Measurements from ENCODE around the gene CBR1. TPM values are rescaled to one million over a fixed set of nuclear protein-coding genes. Genes with fewer than 3 reads are reported as not detected.

The CBR1 gene
- 9.9 TPM for polyA plus RNA-seq (2013, experiment 1 of 2)
- 10.5 TPM for polyA plus RNA-seq (2013, experiment 2 of 2)

DNA sequence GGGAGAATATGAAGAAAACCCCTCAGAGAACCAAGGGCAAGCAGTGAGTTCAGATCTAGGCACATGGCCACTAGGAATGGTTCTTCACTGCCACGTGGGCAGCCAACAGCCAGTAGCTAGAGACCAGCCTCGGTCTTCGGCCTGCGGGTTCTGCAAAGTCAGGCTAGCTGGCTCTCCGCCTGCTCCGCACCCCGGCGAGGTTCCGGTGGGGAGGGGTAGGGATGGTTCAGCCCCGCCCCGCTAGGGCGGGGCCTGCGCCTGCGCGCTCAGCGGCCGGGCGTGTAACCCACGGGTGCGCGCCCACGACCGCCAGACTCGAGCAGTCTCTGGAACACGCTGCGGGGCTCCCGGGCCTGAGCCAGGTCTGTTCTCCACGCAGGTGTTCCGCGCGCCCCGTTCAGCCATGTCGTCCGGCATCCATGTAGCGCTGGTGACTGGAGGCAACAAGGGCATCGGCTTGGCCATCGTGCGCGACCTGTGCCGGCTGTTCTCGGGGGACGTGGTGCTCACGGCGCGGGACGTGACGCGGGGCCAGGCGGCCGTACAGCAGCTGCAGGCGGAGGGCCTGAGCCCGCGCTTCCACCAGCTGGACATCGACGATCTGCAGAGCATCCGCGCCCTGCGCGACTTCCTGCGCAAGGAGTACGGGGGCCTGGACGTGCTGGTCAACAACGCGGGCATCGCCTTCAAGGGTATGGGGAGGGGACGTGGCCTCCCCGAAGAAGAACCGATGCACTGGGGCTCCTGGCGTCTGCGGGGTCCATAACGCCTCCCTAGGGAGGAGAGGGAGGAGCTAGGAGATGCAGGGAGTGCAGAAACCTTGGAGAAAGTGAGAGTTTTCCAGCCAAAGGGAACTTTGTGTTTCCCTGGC is at the start of gene CBR1:
Gene CBR1 (plus strand): TSS at position 312 of the 871 bp plus-strand sequence. CDS start 92 bp downstream, at position 404.
- Histone ChIP-seq H3K18ac (ENCODE audit: low read length) (peak within 1 kb of the TSS; percentile 92), H2AFZ (ENCODE audit: low read length) (peak within 1 kb of the TSS; percentile 85), H2BK5ac (ENCODE audit: low read length) (no peak within 1 kb of the TSS), H3K27ac (replicated peaks; ENCODE audit: low read length) (no peak within 1 kb of the TSS), H3K9ac (ENCODE audit: low read depth, low read length, poor library complexity) (peak within 1 kb of the TSS; percentile 94), H3K4me3 (ENCODE audit: low read length in 2 of 2) (peak within 1 kb of the TSS; percentile 41 to 88), H2BK120ac (ENCODE audit: low read depth, low read length) (peak within 1 kb of the TSS; percentile 64), H3K4me2 (ENCODE audit: insufficient read depth, low read length, poor library complexity, severe bottlenecking) (no peak within 1 kb of the TSS), H2BK15ac (ENCODE audit: low read length) (peak within 1 kb of the TSS; percentile 27), H3K14ac (ENCODE audit: low read length) (peak within 1 kb of the TSS; percentile 49), H2AK5ac (ENCODE audit: low read depth, low read length) (peak within 1 kb of the TSS; percentile 58), H4K8ac (ENCODE audit: low read depth, low read length) (peak within 1 kb of the TSS; percentile 74), H3K36me3 (replicated peaks in 1 of 2; ENCODE audit: control insufficient read depth in 2 of 2, insufficient read depth in 2 of 2, low read length in 2 of 2) (no peaks in the 10 kb centered on the region), H3K4ac (ENCODE audit: low read length) (peak within 1 kb of the TSS; percentile 85), H3K4me1 (ENCODE audit: control insufficient read depth in 2 of 2, insufficient read depth in 1 of 2, low read depth in 1 of 2, low read length in 2 of 2) (no peaks in the 10 kb centered on the region), H3K27me3 (ENCODE audit: control insufficient read depth in 3 of 3, insufficient read depth in 3 of 3, low read depth in 1 of 3, low read length in 3 of 3) (peaks cover 0 to 23% (median 0%) of the 10 kb centered on the region in 3 experiments), H4K91ac (ENCODE audit: low read depth, low read length, poor library complexity) (no peak within 1 kb of the TSS), H3K79me1 (ENCODE audit: low read depth, low read length) (no peaks in the 10 kb centered on the region), H2BK12ac (ENCODE audit: low read length) (no peak within 1 kb of the TSS), H3K9me3 (replicated peaks in 1 of 2; ENCODE audit: control insufficient read depth in 2 of 2, insufficient read depth in 1 of 2, low read depth in 1 of 2, low read length in 2 of 2) (peaks cover 4 to 9% of the 10 kb centered on the region in 2 donors), H3K23ac (ENCODE audit: low read depth, low read length, poor library complexity) (peak within 1 kb of the TSS; percentile 70)
- peak; percentile 32 for DNase-seq (ENCODE audit: low spot score)
- WGBS, 2 donors (ENCODE audit: extremely low coverage in 2 of 2, insufficient read length in 2 of 2, insufficient replicate concordance in 1 of 2): no CpG with 5 or more reads among the region's 71 CpGs

DNA sequence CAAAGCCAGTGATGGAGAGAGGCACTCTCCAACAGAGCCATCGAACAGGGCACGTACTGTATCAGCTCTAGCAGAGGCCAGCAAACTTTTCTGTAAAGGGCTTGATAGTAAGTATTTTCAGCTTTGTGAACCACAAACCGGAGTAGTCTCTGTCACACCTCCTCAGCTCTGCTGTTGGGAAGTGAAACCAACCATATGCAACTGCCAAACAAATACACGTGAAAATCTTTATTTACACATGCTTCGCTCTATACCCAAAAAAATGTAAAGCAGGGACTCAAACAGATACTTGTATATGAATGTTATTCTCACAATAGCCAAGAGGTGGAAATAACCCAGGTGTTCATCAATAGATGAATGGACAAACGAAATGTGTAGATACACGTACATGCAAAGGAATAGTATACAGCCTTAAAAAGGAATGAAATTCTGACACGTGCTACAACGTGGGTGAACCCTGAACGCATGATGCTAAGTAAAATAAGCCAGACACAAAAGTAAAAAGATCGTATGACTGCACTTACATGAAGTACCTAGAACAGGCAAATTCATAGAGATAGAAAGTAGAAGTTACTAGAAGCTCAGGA is 48.5 kb upstream of the CBR1 start:
- Histone ChIP-seq H2BK120ac (ENCODE audit: low read depth, low read length) (no peak overlapping the region), H3K18ac (ENCODE audit: low read length) (no peak overlapping the region), H3K23ac (ENCODE audit: low read depth, low read length, poor library complexity) (no peak overlapping the region), H3K4me1 (ENCODE audit: control insufficient read depth in 2 of 2, insufficient read depth in 1 of 2, low read depth in 1 of 2, low read length in 2 of 2) (no peaks in the 10 kb centered on the region), H3K27me3 (ENCODE audit: control insufficient read depth in 3 of 3, insufficient read depth in 3 of 3, low read depth in 1 of 3, low read length in 3 of 3) (peaks cover 0 to 12% (median 0%) of the 10 kb centered on the region in 3 experiments), H2AFZ (ENCODE audit: low read length) (no peak overlapping the region), H3K9ac (ENCODE audit: low read depth, low read length, poor library complexity) (no peak overlapping the region), H3K4ac (ENCODE audit: low read length) (no peak overlapping the region), H3K36me3 (replicated peaks in 1 of 2; ENCODE audit: control insufficient read depth in 2 of 2, insufficient read depth in 2 of 2, low read length in 2 of 2) (no peaks in the 10 kb centered on the region), H3K79me1 (ENCODE audit: low read depth, low read length) (no peaks in the 10 kb centered on the region), H3K9me3 (replicated peaks in 1 of 2; ENCODE audit: control insufficient read depth in 2 of 2, insufficient read depth in 1 of 2, low read depth in 1 of 2, low read length in 2 of 2) (no peaks in the 10 kb centered on the region), H3K4me2 (ENCODE audit: insufficient read depth, low read length, poor library complexity, severe bottlenecking) (no peak overlapping the region), H2BK5ac (ENCODE audit: low read length) (no peak overlapping the region), H3K27ac (replicated peaks; ENCODE audit: low read length) (no peak overlapping the region), H4K91ac (ENCODE audit: low read depth, low read length, poor library complexity) (no peak overlapping the region), H2AK5ac (ENCODE audit: low read depth, low read length) (no peak overlapping the region), H4K8ac (ENCODE audit: low read depth, low read length) (no peak overlapping the region), H2BK15ac (ENCODE audit: low read length) (no peak overlapping the region), H3K14ac (ENCODE audit: low read length) (no peak overlapping the region), H2BK12ac (ENCODE audit: low read length) (no peak overlapping the region), H3K4me3 (ENCODE audit: low read length in 2 of 2) (no peak overlapping the region)
- no CpG with 5 or more reads among the region's 11 CpGs for WGBS, 2 donors (ENCODE audit: extremely low coverage in 2 of 2, insufficient read length in 2 of 2, insufficient replicate concordance in 1 of 2)
- DNase-seq (ENCODE audit: low spot score): no peak

DNA sequence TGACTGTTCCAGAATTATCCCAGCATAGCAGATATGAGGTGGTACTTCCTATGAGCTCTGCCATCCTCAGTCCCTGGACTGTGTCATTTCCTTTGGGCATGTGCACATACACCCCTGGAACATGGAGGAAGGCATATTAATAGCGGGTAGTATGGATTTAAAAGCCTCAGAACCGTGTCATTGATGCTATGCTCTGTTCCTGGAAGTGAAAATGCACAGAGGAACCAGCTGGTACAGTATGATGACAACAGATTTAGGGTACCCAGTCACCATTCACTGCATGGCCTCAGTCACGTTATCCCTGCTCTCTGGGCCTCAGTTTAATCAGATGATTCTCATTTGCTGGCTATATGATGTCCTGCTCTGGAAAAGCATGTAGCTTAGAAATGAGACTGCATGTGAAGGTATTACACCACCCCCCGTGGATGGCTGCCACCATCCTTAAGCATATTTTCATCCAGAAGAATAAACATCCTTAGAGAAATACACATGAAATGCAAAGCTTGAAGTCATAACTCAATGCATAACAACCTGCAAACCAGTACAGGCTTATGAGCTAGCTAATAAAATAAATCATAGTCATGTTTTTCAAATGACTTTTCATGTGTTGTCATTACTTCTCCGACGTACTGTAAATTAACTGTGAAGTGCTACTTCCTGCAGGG is 47.3 kb upstream of the CBR1 start:
- no peak overlapping the region for H3K23ac ChIP-seq (ENCODE audit: low read depth, low read length, poor library complexity)
- no peak overlapping the region for H2BK12ac ChIP-seq (ENCODE audit: low read length)
- H2AK5ac ChIP-seq (ENCODE audit: low read depth, low read length): no peak overlapping the region
- no peaks in the 10 kb centered on the region for H3K4me1 ChIP-seq (ENCODE audit: control insufficient read depth in 2 of 2, insufficient read depth in 1 of 2, low read depth in 1 of 2, low read length in 2 of 2)
- no peaks in the 10 kb centered on the region for H3K36me3 ChIP-seq (replicated peaks in 1 of 2; ENCODE audit: control insufficient read depth in 2 of 2, insufficient read depth in 2 of 2, low read length in 2 of 2)
- H3K4me2 ChIP-seq (ENCODE audit: insufficient read depth, low read length, poor library complexity, severe bottlenecking): no peak overlapping the region
- DNase-seq (ENCODE audit: low spot score): no peak
- H3K9me3 ChIP-seq (replicated peaks in 1 of 2; ENCODE audit: control insufficient read depth in 2 of 2, insufficient read depth in 1 of 2, low read depth in 1 of 2, low read length in 2 of 2): no peaks in the 10 kb centered on the region
- no peak overlapping the region for H2BK5ac ChIP-seq (ENCODE audit: low read length)
- H3K4ac ChIP-seq (ENCODE audit: low read length): no peak overlapping the region
- H2BK15ac ChIP-seq (ENCODE audit: low read length): no peak overlapping the region
- no peak overlapping the region for H2BK120ac ChIP-seq (ENCODE audit: low read depth, low read length)
- H3K27ac ChIP-seq (replicated peaks; ENCODE audit: low read length): no peak overlapping the region
- H3K9ac ChIP-seq (ENCODE audit: low read depth, low read length, poor library complexity): no peak overlapping the region
- no peak overlapping the region for H3K4me3 ChIP-seq (ENCODE audit: low read length in 2 of 2)
- no peak overlapping the region for H4K91ac ChIP-seq (ENCODE audit: low read depth, low read length, poor library complexity)
- H3K79me1 ChIP-seq (ENCODE audit: low read depth, low read length): no peaks in the 10 kb centered on the region
- H2AFZ ChIP-seq (ENCODE audit: low read length): no peak overlapping the region
- H3K18ac ChIP-seq (ENCODE audit: low read length): no peak overlapping the region
- no peak overlapping the region for H4K8ac ChIP-seq (ENCODE audit: low read depth, low read length)
- no CpG with 5 or more reads among the region's 6 CpGs for WGBS, 2 donors (ENCODE audit: extremely low coverage in 2 of 2, insufficient read length in 2 of 2, insufficient replicate concordance in 1 of 2)
- no peak overlapping the region for H3K14ac ChIP-seq (ENCODE audit: low read length)
- H3K27me3 ChIP-seq (ENCODE audit: control insufficient read depth in 3 of 3, insufficient read depth in 3 of 3, low read depth in 1 of 3, low read length in 3 of 3): peaks cover 0 to 12% (median 0%) of the 10 kb centered on the region in 3 experiments

DNA sequence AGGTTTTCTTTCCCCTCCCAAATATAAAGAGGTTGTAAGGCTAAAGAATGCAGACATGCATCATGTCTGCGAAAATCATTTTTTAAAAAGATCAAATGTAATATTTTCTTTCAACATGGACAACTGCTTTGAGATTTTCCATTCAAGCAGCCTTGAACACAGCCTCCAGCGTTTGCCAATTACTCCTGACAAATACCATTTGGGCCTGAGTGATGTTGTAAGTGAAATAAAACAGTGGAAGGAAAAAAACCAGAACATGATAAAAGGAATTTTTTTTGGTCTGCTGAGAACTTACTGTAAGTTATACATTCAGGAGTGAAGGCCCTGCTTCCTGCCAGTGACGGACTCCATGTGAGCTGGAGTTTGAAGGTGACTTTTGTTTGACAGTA is 46.7 kb upstream of the CBR1 start:
- no peak overlapping the region for H3K9ac ChIP-seq (ENCODE audit: low read depth, low read length, poor library complexity)
- no peak overlapping the region for H3K4me2 ChIP-seq (ENCODE audit: insufficient read depth, low read length, poor library complexity, severe bottlenecking)
- no peaks in the 10 kb centered on the region for H3K9me3 ChIP-seq (replicated peaks in 1 of 2; ENCODE audit: control insufficient read depth in 2 of 2, insufficient read depth in 1 of 2, low read depth in 1 of 2, low read length in 2 of 2)
- no peak overlapping the region for H2BK120ac ChIP-seq (ENCODE audit: low read depth, low read length)
- H3K79me1 ChIP-seq (ENCODE audit: low read depth, low read length): no peaks in the 10 kb centered on the region
- no peak overlapping the region for H2AFZ ChIP-seq (ENCODE audit: low read length)
- H2BK5ac ChIP-seq (ENCODE audit: low read length): no peak overlapping the region
- H4K8ac ChIP-seq (ENCODE audit: low read depth, low read length): no peak overlapping the region
- H3K14ac ChIP-seq (ENCODE audit: low read length): no peak overlapping the region
- H3K4me3 ChIP-seq (ENCODE audit: low read length in 2 of 2): no peak overlapping the region
- no peak overlapping the region for H3K23ac ChIP-seq (ENCODE audit: low read depth, low read length, poor library complexity)
- H4K91ac ChIP-seq (ENCODE audit: low read depth, low read length, poor library complexity): no peak overlapping the region
- H3K36me3 ChIP-seq (replicated peaks in 1 of 2; ENCODE audit: control insufficient read depth in 2 of 2, insufficient read depth in 2 of 2, low read length in 2 of 2): no peaks in the 10 kb centered on the region
- no peak overlapping the region for H3K18ac ChIP-seq (ENCODE audit: low read length)
- peaks cover 0 to 12% (median 0%) of the 10 kb centered on the region in 3 experiments for H3K27me3 ChIP-seq (ENCODE audit: control insufficient read depth in 3 of 3, insufficient read depth in 3 of 3, low read depth in 1 of 3, low read length in 3 of 3)
- no peak overlapping the region for H2BK15ac ChIP-seq (ENCODE audit: low read length)
- H3K4ac ChIP-seq (ENCODE audit: low read length): no peak overlapping the region
- H2AK5ac ChIP-seq (ENCODE audit: low read depth, low read length): no peak overlapping the region
- H3K27ac ChIP-seq (replicated peaks; ENCODE audit: low read length): no peak overlapping the region
- DNase-seq (ENCODE audit: low spot score): no peak
- no peak overlapping the region for H2BK12ac ChIP-seq (ENCODE audit: low read length)
- no peaks in the 10 kb centered on the region for H3K4me1 ChIP-seq (ENCODE audit: control insufficient read depth in 2 of 2, insufficient read depth in 1 of 2, low read depth in 1 of 2, low read length in 2 of 2)
- WGBS, 2 donors (ENCODE audit: extremely low coverage in 2 of 2, insufficient read length in 2 of 2, insufficient replicate concordance in 1 of 2): no CpG with 5 or more reads among the region's 3 CpGs
